ENCODE data around the gene TMEM121.
"Not testable (repeated sequence)": the region's sequence is repeated elsewhere in the genome, so short reads cannot be mapped to it uniquely, and the experiment has no call there.

DNA sequence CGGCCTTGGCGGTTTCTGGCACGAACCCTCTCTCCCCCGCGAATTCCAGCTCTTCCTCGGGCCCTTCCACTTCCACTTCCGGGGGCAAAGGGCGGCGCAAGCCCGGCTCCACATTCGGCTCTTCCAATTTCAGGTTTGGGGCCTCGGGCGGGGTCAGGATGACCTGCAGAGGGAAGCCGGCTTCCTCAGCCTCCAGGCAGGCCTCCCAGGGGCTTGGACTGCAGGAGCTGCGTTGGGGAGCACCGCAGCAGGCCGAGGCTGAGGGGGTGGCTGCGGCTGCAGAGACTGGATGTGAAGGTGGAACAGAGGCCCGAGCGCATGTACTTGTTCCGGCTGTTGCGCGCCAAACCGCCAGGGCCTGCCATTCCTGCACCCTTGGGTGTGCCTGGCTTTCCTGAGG is 20.7 kb downstream of the TMEM121 start:
- not testable (repeated sequence) for TF ChIP-seq POLR2A, CTCF (IDR thresholded peaks at IDR 0.05)
